ENCODE measurements around the gene UBALD1.

Gene UBALD1

DNA sequence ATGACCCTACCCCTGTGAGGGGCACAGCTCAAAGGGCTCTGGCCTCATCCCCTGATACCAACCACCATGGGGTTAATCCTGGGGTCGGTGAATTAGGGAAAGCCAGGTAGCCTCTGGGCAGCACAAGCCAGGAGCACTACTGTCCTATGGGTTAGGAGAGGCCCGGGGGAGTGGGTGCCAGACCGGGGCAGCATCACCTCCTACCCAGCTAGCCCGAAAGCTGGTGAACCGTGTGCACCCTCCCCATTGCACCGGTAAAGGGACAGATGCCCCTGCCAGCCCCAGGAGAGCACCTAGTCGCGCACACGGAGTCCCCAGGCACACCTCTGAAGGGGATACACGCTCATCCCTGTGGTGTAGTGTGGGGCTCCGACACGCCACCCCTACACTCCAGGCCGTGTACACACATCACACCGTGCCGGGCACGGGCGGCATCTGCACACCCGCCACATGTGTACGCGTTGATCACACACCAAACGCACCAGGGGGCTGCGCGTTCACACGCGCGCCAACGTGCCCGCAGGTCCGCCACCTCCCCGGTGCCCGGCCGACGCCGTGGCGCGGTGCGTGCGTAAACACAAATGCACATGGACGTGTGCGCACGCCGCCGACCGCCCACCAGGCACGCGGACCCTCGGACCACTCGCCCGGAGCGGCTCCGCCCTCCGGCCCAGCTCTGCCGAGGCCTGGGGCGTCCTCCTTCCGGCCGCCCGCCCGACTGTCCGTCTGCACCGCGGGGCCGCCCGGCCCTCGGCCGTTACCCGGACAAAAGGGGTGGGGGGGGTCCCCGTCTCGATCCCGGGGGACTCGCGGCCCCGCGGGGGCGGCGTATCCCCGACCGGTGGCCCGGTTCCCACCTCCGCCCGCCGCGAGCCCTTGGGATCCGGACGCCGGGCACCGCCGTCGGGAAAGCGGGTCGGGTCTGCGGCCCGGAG lies 785 bp downstream of the UBALD1 start:
- DNase-seq, result peak; percentile 17

DNA sequence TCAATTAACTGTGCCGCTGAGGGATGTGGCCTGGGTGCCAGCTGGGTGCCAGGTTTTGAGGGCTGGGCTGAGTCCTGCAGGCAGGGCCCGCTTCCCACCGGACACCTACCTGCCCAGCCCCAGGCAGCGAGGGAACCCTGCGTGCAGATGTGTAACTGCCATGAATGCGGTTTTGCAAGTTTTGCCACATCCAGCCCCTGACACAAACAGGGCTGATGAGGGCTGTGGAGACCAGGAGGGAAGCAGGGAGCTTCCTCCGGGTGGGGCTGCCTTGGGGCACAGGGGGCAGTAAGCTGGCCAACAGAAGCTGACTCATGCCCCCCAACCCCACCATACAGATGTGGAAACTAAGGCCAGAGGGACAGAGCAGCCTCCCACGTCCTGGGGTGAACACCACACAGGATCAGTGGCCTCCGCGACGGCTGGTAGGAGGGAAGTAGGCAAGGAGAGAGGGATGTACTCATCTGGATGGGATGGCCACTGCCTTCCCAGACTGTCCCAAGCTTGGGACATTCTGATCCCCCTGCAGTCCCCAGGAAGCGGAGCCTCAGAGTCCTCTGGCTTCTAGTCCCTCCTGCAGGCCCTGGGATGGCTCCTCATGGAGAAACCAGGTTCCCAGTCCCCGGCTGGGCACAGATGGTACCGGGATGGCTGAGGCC lies 1.6 kb downstream of the UBALD1 start:
- DNase-seq, result no peak

DNA sequence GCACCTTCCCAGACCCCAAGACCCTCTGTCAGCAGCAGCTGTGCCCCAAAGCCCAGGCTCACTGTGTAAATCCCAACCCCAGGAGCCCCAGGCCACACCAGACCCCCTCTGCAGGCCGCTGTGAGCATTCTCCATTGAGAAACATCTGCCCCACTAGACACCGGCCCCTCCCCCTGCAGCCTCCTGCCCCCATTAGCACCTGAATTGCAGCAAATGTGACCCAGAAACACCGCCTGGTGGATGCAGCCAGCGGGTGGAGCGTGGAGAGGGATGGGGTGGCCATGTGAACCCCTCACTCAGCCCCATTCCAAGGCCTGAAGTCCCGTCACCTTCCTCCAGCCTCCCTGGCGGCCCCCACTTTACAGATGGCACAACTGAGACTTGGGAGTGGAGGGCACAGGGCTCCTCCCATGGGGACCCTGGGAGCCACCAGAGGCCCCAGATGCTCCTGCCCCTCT lies 2.2 kb downstream of the UBALD1 start:
- DNase-seq, result no peak

DNA sequence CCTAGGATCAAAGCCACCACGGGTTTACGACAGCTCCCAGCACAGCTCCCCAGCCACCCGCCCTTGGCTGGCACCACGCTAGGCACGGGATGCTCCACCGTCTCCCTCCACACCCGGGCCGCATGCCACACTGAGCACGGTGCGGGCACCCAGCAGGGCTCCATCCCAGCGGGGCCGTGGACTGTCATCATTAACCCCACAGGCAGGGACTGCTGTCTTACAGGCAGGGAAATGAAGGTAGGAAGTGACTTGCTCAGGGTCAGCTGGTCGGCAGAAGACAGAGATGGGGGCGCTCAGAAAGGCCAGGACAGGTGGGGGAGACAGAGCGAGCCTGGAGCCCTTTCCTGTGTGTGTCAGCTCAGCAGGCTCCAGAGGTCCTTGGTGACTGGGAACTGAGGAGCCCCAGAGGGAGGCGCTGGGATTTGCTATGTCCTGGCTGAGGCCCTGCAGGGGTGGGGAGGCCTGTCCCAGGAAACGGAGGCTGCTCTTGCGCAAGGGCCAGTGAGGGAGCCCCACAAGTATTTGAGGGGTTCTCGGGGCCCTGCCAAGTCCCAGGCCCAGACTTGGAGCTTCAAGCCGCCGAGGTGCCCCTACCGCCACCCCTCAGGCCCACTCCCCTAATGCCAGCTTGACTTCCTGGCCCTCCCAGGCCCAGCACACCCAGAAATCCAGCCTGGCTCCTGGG lies 3.2 kb downstream of the UBALD1 start:
- DNase-seq, result peak; percentile 68

DNA sequence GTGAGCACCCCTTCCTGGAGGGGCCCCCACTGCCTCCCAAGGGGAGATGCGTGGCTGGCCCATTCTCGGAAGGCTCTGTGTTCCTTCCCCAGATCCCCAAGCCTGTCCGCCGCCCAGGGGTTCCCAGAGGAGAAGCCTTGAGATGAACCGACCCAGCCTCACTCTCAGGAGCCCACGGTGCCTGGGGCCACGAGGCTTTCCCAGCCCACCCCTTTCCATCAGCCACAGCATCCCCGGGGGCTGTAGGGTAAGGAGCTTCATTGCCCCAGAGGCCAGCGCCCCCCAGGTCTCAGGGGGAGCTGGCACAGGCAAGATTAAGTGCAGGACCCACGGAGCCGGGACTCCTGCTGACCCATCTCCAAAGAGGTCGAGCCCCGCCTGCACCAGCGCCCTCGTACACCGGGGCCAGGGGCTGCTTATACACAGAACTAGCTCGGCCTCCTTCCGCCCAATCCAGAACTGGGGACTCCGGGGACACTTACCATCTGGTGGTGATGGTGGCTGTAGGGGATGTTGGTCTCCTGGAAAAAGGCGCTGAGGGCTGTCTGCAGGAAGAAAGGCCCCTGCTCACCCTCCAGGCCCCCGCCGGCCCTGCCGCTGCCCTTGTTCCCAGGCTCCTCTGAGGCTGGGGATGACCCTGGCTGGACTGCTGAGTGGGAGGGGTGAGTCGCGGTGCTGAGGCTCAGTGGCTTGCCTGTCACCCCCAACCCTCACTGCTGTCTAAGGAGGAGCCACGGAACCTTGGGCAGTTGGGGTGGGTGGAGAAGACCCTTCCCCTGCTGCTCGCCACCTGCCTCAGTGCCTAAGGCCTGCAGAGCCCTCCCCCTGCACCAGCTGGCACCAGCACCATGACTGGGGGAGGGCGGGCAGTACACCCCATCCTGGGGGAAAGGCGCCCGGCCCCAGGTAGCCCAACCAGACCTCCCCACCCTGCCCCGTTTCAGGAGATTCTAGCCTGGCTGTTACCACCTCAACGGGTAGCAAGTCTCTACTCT lies 4.4 kb downstream of the UBALD1 start:
- DNase-seq, result no peak

DNA sequence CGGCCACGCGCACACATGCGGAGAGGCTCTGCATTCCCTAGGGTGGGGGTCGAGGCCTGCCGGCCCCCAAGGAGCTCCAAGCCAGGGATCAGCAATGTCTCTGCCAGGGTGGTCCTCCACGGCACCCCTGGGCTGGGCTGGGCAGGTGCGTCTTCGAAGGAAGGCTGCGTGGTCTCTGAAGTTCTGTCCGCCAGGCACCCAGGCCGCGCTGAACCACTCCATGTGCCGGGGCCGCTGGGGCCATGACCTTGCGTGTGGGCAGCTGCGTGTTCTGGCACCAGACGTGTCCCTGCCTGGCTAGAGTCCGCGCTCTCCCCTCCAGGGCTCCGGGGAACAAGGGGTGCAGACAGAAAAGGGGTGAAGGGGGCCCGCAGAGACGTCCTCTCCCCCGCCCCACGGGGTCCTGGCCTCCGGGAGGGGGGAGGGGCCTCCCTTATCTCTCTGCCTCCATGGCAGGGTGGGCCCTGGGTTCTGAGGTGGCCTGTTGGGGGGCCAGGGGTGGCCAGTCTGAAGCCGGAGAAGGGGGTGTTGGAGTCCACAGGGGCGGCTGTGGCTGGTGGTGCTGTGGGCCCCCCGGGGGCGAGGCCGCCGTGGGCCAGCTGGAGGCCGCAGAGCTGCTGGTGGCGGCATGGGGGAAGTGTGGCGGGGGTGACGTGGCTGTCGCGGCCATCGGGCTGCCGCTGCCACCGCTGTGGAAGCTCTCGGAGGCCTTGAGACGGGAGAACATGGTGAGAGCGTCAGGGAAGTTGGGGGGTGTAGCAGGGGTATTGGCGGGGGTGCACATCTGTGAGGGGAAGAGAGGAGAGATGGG lies 5.3 kb downstream of the UBALD1 start:
- no peak for DNase-seq

DNA sequence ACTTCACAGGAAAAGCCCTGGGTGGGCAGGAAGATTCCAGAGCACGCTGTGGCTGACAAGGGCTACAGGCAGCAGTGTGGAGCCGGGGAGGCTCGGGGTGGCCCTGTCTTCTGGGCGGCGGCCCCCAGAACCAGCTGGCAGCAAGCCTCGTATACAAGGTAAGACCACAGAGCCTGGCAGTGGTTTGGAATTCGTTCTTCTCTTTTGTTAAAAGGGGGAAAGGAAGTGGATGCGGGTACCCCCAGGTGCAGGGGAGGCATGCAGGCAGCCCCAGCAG lies 6.0 kb downstream of the UBALD1 start:
- no peak for DNase-seq

DNA sequence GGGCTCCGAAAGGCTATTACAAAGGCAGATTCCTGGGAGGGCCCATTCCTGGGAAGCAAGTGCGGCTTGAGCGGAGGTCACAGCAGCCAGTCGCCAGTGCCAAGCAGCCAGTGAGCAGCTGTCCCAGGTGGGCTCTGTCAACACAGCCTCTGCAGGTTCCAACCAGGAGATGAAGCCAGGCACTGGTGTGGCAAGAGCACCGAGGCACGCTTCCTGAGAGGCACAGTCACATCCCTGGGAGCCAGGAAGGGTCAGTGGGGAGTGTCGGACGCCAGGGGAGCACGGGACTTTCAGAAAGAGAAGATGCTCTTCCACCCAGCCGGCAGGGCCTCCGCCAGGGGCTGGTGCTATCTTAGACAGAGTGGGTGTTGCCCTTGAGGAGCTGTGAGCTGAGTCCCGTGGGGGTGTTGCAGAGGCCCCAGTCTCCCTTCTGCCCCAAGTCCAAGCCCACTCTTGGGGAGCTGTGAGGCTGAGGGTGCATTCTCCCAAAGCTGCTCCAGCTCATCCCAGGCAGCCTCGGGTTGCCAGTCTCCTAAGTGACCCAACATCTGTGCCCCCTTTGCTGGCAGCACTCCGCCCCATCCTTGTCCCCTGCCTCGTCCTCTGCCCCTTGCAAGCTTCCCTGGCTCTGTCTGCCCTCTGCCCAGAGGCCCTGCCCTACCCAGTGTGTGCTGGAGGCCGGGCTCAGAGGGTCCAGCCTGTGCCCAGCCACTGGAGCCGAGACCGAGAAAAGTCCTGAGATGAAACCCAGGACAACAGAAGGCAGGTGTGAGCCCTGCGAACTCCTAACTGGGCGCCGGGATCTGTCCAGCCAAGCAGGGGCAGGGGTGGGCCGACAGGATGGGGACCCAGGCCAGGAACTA lies 6.6 kb downstream of the UBALD1 start:
- no peak for DNase-seq

DNA sequence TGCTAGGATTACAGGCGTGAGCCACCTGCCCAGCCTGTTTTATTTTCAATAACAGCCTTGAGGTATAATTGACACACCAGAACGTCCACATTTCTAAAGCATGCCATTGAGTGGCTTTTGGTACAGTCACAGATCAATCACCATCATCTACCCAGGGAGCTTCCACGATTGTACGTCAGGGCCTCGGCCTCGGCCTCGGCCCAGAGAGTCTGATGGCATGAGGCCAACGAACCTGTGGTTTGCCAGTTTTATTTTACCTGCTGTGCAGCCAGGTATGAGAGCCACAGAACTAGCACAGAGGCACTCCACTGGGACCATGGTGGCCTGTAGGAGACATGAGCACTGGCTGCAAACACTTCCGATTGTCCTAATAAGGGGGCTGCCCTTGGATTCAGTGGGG lies 8.3 kb downstream of the UBALD1 start:
- no peak for DNase-seq

DNA sequence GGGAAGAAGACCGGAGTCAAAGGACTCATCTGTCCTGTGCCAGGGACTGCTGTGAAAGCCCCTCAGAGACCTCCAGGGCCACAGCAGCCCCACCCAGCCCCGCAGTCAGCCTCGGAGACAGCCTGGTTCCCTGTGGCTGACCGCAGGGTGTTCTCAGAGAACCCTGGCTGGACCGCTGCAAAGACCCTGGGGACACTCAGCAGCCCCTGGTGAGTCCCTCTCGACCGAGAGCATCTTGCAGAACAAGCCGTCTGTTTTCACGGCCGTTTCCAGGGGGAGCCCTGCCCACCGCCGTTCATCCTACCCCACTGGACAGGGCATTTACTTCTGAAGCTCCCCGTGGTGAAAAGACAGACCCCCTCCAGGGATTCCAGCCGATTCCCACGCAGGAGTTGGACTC lies 10.3 kb downstream of the UBALD1 start:
- DNase-seq, result no peak

DNA sequence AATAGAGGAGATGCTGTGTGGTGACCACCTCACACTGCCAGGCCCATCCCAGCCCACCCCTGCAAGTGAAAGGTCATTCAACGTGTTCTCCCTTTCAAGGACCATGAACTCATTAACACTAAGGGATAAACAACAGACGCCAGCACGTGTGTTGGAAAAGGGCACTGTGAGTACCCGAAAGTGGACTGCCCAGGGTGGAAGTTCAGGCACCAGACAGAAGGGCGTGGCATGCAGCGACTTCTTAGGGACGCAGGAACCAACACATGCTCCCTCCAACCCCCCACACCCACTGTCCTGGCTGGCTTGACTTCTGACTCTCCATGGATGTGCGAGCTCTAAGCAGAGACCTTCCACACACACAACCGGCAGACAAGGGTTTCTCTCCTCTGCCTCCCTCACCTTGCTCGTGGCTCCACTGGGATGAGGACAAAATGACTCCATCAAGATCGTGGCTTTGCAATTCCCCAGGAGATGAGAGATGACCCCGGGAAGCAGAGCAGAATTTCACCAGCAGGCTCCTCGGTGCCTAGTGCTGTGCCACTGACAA lies 11.0 kb downstream of the UBALD1 start:
- no peak for DNase-seq

DNA sequence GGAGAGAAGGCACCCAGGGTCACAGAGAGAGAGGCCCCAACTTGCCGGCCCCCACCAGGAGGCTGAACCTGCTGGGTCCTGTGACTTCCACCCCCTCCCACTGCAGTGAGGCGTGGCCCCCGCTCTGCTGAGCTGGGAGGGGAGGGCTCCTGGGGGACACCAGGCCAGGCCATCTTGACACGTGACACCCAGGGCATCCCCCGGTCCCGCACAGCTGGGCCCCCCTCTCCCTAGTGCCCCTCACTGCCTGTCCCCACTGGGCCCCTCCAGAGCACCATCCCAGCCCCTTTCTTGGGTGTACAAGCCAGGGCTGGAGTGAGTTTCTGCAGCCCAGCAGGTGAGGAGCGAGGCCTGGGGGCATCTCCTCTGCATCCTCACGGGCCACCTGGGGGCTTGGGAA lies 12.4 kb downstream of the UBALD1 start:
- DNase-seq, result no peak

DNA sequence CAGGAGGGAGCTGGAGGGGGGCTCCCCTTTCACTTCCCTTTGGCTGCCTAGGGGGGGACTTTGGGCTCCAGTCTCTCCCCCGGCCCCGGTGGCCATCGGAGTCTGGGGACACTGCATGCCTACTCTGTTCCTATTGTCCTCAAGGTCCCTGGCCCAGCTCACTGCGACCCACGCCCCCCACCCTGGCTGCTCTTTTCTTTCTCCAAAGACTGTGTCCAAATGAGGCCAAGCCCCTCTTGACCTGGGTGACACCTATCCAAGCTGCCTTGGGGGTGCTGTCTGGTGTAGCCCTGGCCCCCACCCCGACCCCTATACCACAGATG lies 12.9 kb downstream of the UBALD1 start:
- no peak for DNase-seq

DNA sequence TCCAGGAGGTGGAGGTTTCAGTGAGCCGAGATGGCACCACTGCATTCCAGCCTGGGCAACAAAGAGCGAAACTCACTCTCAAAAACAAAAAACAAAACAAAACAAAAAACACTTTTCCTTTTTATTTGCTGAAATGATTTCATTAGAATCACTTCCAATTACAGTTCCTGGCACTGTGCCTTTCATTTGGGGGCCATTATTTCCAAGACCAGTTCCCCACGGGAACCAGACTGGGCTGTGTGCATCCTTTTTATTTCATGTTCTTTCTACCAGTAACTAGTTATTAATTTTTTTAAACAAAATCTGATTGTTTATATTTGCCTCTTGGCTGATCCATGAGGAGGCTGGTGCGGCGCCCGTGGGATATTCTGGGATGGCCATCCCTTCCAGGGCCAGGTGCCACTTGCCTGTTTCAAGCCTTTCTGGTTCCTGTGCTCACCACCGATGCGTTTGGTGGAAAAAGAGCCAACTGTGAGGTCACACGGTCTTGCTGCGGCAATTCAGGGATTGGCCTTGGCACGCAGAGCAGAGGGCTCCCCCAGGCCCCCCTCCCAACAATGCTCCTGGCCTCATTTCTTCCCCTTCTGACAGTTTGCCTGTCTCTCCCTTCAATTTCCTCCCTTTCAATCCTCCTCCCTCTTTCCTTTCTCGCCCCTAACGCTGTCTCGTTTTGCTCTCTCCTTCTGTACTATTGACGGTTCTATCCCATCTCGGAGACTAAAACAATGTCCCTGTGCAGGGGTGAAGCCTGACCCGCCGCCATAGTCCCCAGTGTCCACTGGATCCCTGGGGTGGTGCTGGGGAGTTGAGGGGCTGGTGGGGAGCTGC lies 13.4 kb downstream of the UBALD1 start:
- no peak for DNase-seq

DNA sequence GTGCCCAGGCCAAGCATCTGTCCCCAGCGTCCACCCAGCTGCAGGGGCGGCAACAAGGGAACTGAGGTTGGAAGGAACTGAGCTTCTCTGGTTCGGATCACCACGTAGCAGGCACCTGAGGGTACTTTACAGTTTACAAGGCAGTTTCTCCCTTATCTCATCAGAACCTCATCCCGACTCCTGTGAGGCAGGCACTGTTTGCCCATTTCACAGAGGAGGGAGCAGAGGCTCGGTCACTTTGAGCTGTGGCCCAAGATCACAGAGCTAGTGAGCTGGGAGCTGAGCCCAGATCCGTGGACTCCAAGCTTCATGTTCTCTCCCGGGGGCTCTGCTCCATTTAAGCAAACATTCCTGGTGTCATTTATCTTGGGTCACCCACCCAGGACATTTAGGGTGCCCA lies 15.1 kb downstream of the UBALD1 start:
- no peak for DNase-seq

DNA sequence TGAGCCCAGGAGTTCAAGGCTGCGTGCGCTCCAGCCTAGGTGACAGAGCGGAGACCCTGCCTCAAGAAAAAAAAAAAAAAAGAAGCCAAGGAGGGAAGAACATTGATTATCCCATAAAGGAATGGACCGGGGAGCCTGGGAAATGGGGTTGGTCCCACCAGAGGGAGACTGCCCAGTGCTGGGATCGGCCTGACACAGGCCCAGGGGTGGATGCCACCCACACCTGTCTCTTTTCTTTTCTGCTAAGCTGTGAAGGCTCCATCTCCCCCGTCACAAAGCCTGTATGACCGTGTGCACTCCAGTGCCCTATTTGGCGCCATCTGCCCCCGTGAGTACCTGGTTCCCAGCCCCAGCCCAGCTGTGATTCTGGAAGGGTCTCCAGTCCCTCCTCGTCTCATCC lies 15.7 kb downstream of the UBALD1 start:
- DNase-seq, result no peak

DNA sequence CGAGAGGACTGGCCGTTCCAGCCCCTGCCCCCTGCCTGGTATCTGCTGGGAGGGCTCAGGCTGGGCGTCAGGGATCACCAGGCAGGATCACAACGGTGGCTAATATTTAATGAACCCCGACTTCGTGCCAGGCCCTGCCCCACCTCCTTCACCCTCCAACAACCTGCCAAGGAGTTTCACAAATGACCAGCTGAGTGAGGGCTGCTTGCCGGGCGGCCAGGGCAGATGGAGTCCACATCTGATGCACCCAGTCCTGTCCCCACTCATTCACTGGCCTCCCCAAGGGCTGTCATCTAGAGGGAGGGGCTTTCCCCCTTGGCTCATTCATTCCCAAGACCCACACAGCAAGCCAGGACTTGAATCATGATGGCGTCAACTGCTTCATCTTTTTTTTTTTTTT lies 17.5 kb downstream of the UBALD1 start:
- no peak for DNase-seq

DNA sequence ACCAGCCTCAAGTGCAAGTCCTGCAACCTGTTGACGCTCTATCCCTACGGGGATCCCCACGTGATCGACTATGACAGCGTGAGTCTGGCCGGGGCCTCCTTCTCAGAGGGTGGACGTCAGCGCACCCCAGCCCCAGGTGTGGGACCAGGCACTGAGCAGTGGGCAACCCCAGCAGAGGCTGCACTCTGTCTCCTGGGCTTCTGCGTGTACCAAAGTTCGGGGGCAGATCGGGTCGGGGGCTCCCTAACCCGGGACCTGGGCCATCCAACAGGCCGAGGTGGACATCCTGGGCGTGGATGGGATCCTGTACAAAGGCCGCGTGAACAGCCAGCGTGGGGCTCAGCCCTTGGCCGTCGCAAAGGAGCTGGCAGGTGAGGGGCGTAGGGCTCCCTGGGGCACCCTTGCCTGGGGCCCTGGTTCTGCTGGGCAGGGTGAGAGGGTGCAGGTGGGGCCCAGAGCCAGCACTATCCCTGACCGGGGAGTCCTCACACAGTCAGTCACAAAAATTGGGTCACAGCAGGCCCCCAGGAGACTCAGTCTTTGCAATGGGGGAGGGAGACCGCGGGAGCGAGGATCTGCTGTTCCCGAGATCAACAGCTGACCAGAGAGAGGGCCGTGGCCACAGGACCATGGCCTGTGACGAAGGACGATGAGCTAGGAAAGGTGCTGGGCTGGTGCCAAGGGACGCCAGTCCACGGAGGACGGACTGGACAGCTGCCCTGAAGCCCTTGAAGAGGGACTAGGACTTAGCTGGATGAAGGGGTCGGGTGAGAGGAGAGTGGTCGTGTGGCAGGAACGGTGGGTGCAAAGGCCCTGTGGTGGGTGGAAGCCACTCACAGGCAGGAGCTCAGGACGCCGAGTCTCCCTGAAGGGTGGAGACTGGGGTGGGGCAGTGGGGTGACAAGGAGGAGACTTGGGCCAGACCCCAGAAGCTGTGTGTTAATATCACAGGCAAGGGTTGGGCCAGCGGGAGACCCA lies 20.0 kb downstream of the UBALD1 start:
- DNase-seq, result no peak

Data from HCEC 1CT (cell line).